Chondrocyte (in vitro differentiated cells): Measurements from ENCODE around the gene DIS3L2. TPM values are rescaled to one million over a fixed set of nuclear protein-coding genes. Genes with fewer than 3 reads are reported as not detected.

Experiments
- DNase-seq: peaks from one replicate; pipeline ENCODE4 v3.0.0; 2021; ENCODE audit warnings: mixed read lengths, low spot score
- H3K27ac Mint-ChIP-seq: one replicate; pipeline ENCODE4 v1.8.0; 2021; ENCODE audit warnings: mild to moderate bottlenecking, moderate library complexity, mixed read lengths; ENCODE audit not compliant: unreplicated experiment
- H3K27me3 Mint-ChIP-seq: 2 replicates; pipeline ENCODE4 v1.8.0; 2021; ENCODE audit warnings: low read depth, mixed read lengths
- H3K36me3 Mint-ChIP-seq: 2 replicates; pipeline ENCODE4 v1.8.0; 2021; ENCODE audit warnings: low read depth, mixed read lengths
- H3K4me1 Mint-ChIP-seq: 2 replicates; pipeline ENCODE4 v1.8.0; 2021; ENCODE audit warnings: low read depth, mild to moderate bottlenecking, mixed read lengths
- H3K4me3 Mint-ChIP-seq: one replicate; pipeline ENCODE4 v1.8.0; 2021; ENCODE audit warnings: mild to moderate bottlenecking, moderate library complexity, mixed read lengths; ENCODE audit not compliant: unreplicated experiment
- H3K9me3 Mint-ChIP-seq: 2 replicates; pipeline ENCODE4 v1.8.0; 2021; ENCODE audit warnings: low read depth, mixed read lengths
- CTCF ChIP-seq: fragments of 200-600 bp; sonication (generic); IDR thresholded peaks from 2 replicates; pipeline ENCODE4 v1.5.0; 2021; ENCODE audit warnings: antibody characterized with exemption, mild to moderate bottlenecking, moderate library complexity
- total RNA-seq: library from RNA; stranded (reverse); gene quantifications from 3 replicates; pipeline ENCODE4 v1.2.1, GENCODE V29; 2021

The DIS3L2 gene
- total RNA-seq, 1 donor from 2014 or later, result 17.5 TPM

- Mint-ChIP-seq H3K27me3 (no peaks in the 10 kb centered on the region), H3K9me3 (peaks cover 4% of the 10 kb centered on the region), H3K27ac (no peak overlapping the region), H3K4me3 (no peak overlapping the region), H3K36me3 (no peaks in the 10 kb centered on the region), H3K4me1 (peaks cover 3% of the 10 kb centered on the region)
- DNase-seq, result no peak
- no peak for TF ChIP-seq CTCF
Observed at GRCh38 chr2:232001073-232001472, 39.6 kb downstream of the DIS3L2 start.

- Mint-ChIP-seq H3K27ac (no peak overlapping the region), H3K4me3 (no peak overlapping the region), H3K9me3 (peaks cover 4% of the 10 kb centered on the region)
Observed at GRCh38 chr2:232006253-232006652, 44.7 kb downstream of the DIS3L2 start.

GRCh38 chr2:232008907-232009638, 47.6 kb downstream of the DIS3L2 start:
- Mint-ChIP-seq H3K4me3 (no peak overlapping the region), H3K9me3 (no peaks in the 10 kb centered on the region), H3K36me3 (peaks cover 1% of the 10 kb centered on the region), H3K27me3 (no peaks in the 10 kb centered on the region), H3K27ac (no peak overlapping the region), H3K4me1 (peaks cover 11% of the 10 kb centered on the region)
- TF ChIP-seq CTCF, result no peak
- no peak for DNase-seq

More at GRCh38 chr2:232006253-232006652, 44.7 kb downstream of the DIS3L2 start:
- no peak for TF ChIP-seq CTCF
- no peak for DNase-seq
- peaks cover 11% of the 10 kb centered on the region for H3K4me1 Mint-ChIP-seq
- H3K27me3 Mint-ChIP-seq, result no peaks in the 10 kb centered on the region
- peaks cover 1% of the 10 kb centered on the region for H3K36me3 Mint-ChIP-seq

- Mint-ChIP-seq H3K27ac (no peak overlapping the region), H3K4me3 (no peak overlapping the region), H3K4me1 (peaks cover 12% of the 10 kb centered on the region), H3K27me3 (no peaks in the 10 kb centered on the region), H3K9me3 (no peaks in the 10 kb centered on the region), H3K36me3 (peaks cover 1% of the 10 kb centered on the region)
- no peak for TF ChIP-seq CTCF
- no peak for DNase-seq
Observed at GRCh38 chr2:232009639-232010274, 48.2 kb downstream of the DIS3L2 start.

- no peak overlapping the region for H3K27ac Mint-ChIP-seq
- H3K9me3 Mint-ChIP-seq, result no peaks in the 10 kb centered on the region
- TF ChIP-seq CTCF, result no peak
- H3K36me3 Mint-ChIP-seq, result peaks cover 7% of the 10 kb centered on the region
- H3K27me3 Mint-ChIP-seq, result no peaks in the 10 kb centered on the region
- H3K4me3 Mint-ChIP-seq, result no peak overlapping the region
- DNase-seq, result no peak
- peaks cover 14% of the 10 kb centered on the region for H3K4me1 Mint-ChIP-seq
Observed at GRCh38 chr2:232013701-232014353, 52.3 kb downstream of the DIS3L2 start.
